Keratinocyte (primary cell): ENCODE data around the gene SLC30A1. TPM values are rescaled to one million over a fixed set of nuclear protein-coding genes. Genes with fewer than 3 reads are reported as not detected.

ENCODE experiments used
- DNase-seq: peaks from one replicate; pipeline ENCODE4 v3.0.0-alpha.2; 2011; ENCODE audit warnings: low read depth, missing footprints, low spot score
- FAIRE-seq: peaks from 2 replicates; lab custom pipeline; 2011; peaks lifted over from hg19 to GRCh38; lab: Jason Lieb, UNC
- H2AFZ ChIP-seq: 2 replicates; pipeline ENCODE4 v1.6.0; 2012; ENCODE audit warnings: low read length, control low read depth, inconsistent platforms; ENCODE audit not compliant: control insufficient read depth
- H3K27ac ChIP-seq: 2 replicates; pipeline ENCODE4 v1.5.1; 2011; ENCODE audit warnings: low read length; ENCODE audit not compliant: control insufficient read depth, insufficient read depth
- H3K27me3 ChIP-seq: 3 replicates; pipeline ENCODE4 v1.6.0; 2011; ENCODE audit warnings: low read length; ENCODE audit not compliant: control insufficient read depth, insufficient read depth; ENCODE audit errors: extremely low read depth
- H3K36me3 ChIP-seq, 2 experiments: 2 replicates in 1 of 2; 3 replicates in 1 of 2; pipeline ENCODE4 v1.5.1; 2011; ENCODE audit warnings: low read length in 2 of 2, mild to moderate bottlenecking in 1 of 2; ENCODE audit not compliant: control insufficient read depth in 2 of 2, insufficient read depth in 2 of 2; ENCODE audit errors: extremely low read depth in 1 of 2
- H3K4me1 ChIP-seq: 3 replicates; pipeline ENCODE4 v1.5.1; 2011; ENCODE audit warnings: low read length; ENCODE audit not compliant: control insufficient read depth, insufficient read depth; ENCODE audit errors: extremely low read depth
- H3K4me2 ChIP-seq: 3 replicates; pipeline ENCODE4 v1.6.0; 2011; ENCODE audit warnings: low read depth, low read length; ENCODE audit not compliant: control insufficient read depth, insufficient read depth; ENCODE audit errors: extremely low read depth
- H3K4me3 ChIP-seq, 3 experiments: fragments of 200-600 bp in 1 of 3; sonication (generic) in 1 of 3; 2 replicates in 2 of 3; 3 replicates in 1 of 3; pipeline ENCODE4 v1.5.1; 2011 to 2016; ENCODE audit warnings: low read length in 3 of 3, mild to moderate bottlenecking in 3 of 3, control low read depth in 2 of 3, inconsistent platforms in 1 of 3, low read depth in 1 of 3, mixed read lengths in 1 of 3, mixed run types in 1 of 3, moderate library complexity in 1 of 3; ENCODE audit not compliant: control insufficient read depth in 2 of 3, insufficient read depth in 2 of 3; ENCODE audit errors: extremely low read depth in 1 of 3
- H3K79me2 ChIP-seq: 2 replicates; pipeline ENCODE4 v1.6.0; 2012; ENCODE audit warnings: low read length; ENCODE audit not compliant: control insufficient read depth, insufficient read depth
- H3K9ac ChIP-seq: 3 replicates; pipeline ENCODE4 v1.6.0; 2011; ENCODE audit warnings: low read length; ENCODE audit not compliant: control insufficient read depth, insufficient read depth; ENCODE audit errors: extremely low read depth
- H3K9me1 ChIP-seq: 3 replicates; pipeline ENCODE4 v1.6.0; 2011; ENCODE audit warnings: low read length; ENCODE audit not compliant: control insufficient read depth, insufficient read depth; ENCODE audit errors: extremely low read depth
- H3K9me3 ChIP-seq: 2 replicates; pipeline ENCODE4 v1.5.1; 2012; ENCODE audit warnings: low read depth, low read length; ENCODE audit not compliant: control insufficient read depth
- H4K20me1 ChIP-seq: 3 replicates; pipeline ENCODE4 v1.6.0; 2011; ENCODE audit warnings: low read length; ENCODE audit not compliant: control insufficient read depth, insufficient read depth; ENCODE audit errors: extremely low read depth
- CTCF ChIP-seq, 3 experiments: IDR thresholded peaks in 1 of 3; conservative IDR thresholded peaks in 1 of 3; optimal IDR thresholded peaks in 1 of 3; 2 replicates in 2 of 3; 3 replicates in 1 of 3; pipeline versions ENCODE3 to v1.5.1; 2011; ENCODE audit warnings: low read length in 3 of 3, mild to moderate bottlenecking in 3 of 3, moderate library complexity in 2 of 3, control low read depth in 1 of 3, inconsistent platforms in 1 of 3; ENCODE audit not compliant: insufficient read depth in 2 of 3; ENCODE audit errors: extremely low read depth in 1 of 3
- EZH2 ChIP-seq: IDR thresholded peaks from one replicate; pipeline ENCODE4 v1.6.1; 2012; ENCODE audit warnings: inconsistent platforms, mild to moderate bottlenecking, low read length, moderate library complexity
- dilution Hi-C: fragments of 300-500 bp; cut with MboI; formaldehyde crosslinking; loops from one replicate; pipeline ENCODE4 v1.7.0; 2020; ENCODE audit warnings: low sequenced_read_pairs; ENCODE audit not compliant: extremely low pct_ligation_motif_present
- polyA plus RNA-seq, 5 experiments: library from polyadenylated mRNA; depleted of rRNA in 3 of 5; stranded (reverse) in 3 of 5; stranded (forward) in 1 of 5; unstranded in 1 of 5; fragments of >200 nt; gene quantifications; 1 replicate in 1 of 5; 2 replicates in 3 of 5; 3 replicates in 1 of 5; pipeline versions ENCODE4 v1.2.1 to v1.2.3, GENCODE V29; 2011 to 2012; ENCODE audit warnings: missing spikeins in 2 of 5, low read depth in 1 of 5, low replicate concordance in 1 of 5

SLC30A1 gene
- polyA plus RNA-seq, 1 donor (not counting 4 experiments of a cell fraction or from before 2014, with no cell fraction given) = 17.2 TPM

GRCh38 chr1:211601159-211601558 lies 22.2 kb upstream of the SLC30A1 start:
- dilution Hi-C loops = no loop called here
- Histone ChIP-seq H3K27ac (no peak overlapping the region), H3K4me3 (no peak overlapping the region), H3K36me3 (no peaks in the 10 kb centered on the region), H3K4me1 (peaks cover 21% of the 10 kb centered on the region), H4K20me1 (no peaks in the 10 kb centered on the region), H3K9me3 (no peaks in the 10 kb centered on the region), H3K9me1 (peaks cover 4% of the 10 kb centered on the region), H3K27me3 (peaks cover 3% of the 10 kb centered on the region), H3K9ac (no peak overlapping the region), H3K79me2 (no peaks in the 10 kb centered on the region), H3K4me2 (no peak overlapping the region), H2AFZ (no peak overlapping the region)
- DNase-seq (no peak), FAIRE-seq (no peak)
- TF ChIP-seq CTCF (optimal IDR thresholded peaks at IDR 0.05 in 1 of 3, IDR thresholded peaks at IDR 0.05 in 1 of 3, conservative IDR thresholded peaks at IDR 0.05 in 1 of 3; ENCODE audit: extremely low read depth in 1 of 3, insufficient read depth in 2 of 3, low read length in 3 of 3) = no peak
- no peak for TF ChIP-seq EZH2

GRCh38 chr1:211599250-211599649 lies 20.3 kb upstream of the SLC30A1 start:
- H3K79me2 ChIP-seq = no peaks in the 10 kb centered on the region
- dilution Hi-C loops = no loop called here
- TF ChIP-seq EZH2 = no peak
- no peak for TF ChIP-seq CTCF (optimal IDR thresholded peaks at IDR 0.05 in 1 of 3, IDR thresholded peaks at IDR 0.05 in 1 of 3, conservative IDR thresholded peaks at IDR 0.05 in 1 of 3; ENCODE audit: extremely low read depth in 1 of 3, insufficient read depth in 2 of 3, low read length in 3 of 3)
- no peak overlapping the region for H3K9ac ChIP-seq
- DNase-seq = no peak
- no peak overlapping the region for H3K4me2 ChIP-seq
- H3K27me3 ChIP-seq = no peaks in the 10 kb centered on the region
- no peak overlapping the region for H3K27ac ChIP-seq
- H3K9me1 ChIP-seq = peaks cover 4% of the 10 kb centered on the region
- no peak overlapping the region for H2AFZ ChIP-seq
- no peaks in the 10 kb centered on the region for H3K9me3 ChIP-seq
- H3K36me3 ChIP-seq = no peaks in the 10 kb centered on the region
- no peaks in the 10 kb centered on the region for H4K20me1 ChIP-seq
- H3K4me1 ChIP-seq = peaks cover 21% of the 10 kb centered on the region
- FAIRE-seq = no peak
- H3K4me3 ChIP-seq = no peak overlapping the region
